ENCODE measurements around the gene OR8S1. TPM values are rescaled to one million over a fixed set of nuclear protein-coding genes. Genes with fewer than 3 reads are reported as not detected.
"Not testable (repeated sequence)": the region's sequence is repeated elsewhere in the genome, so short reads cannot be mapped to it uniquely, and the experiment has no call there.

Gene OR8S1
- total RNA-seq, 1 experiment from 2014 or later = not detected

DNA sequence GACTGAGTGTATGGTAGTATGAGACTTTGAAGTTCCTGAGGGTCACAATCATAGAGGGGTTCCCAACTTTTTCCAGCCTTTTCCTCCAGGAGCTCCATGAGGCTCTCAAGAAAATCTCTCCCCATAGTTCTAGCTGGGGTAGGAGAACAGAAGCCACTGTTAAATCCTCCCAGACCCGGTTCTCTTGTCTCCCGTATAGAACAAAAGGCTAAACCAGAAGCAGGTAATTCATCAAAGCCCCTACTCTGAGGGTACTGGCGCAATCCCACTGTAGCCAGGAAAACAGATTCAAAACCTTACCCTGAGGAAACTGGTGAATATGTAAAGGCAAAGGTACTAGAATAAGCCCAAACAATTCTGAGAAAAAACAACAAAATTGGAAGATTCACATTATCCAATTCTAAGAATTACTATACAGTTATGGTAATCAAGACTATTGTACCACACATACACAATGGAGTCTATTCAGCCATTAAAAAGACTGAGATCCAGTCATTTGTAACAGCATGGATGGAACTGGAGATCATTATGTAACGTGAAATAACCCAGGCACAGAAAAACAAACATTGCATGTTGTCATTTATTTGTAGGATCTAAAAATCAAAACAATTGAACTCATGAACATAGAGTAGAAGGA is 20.5 kb downstream of the OR8S1 start:
- CTCF ChIA-PET = interaction anchor here (0.6 to 1.9 kb wide), 3 partner anchors 72 to 244 kb away, joined by 3 to 12 read pairs (median 5); no protein-coding TSS in a partner anchor
- POLR2A ChIA-PET = interaction anchor here (0.7 kb wide), 1 partner anchor 250 kb away, joined by 3 read pairs; no protein-coding TSS in a partner anchor
- DNase-seq (ENCODE audit: low read depth, low spot score) (no peak), ATAC-seq (no peak)
- no peaks in the 10 kb centered on the region for H3K79me2 ChIP-seq (ENCODE audit: insufficient read depth, low read length)
- no peak overlapping the region for H3K27ac ChIP-seq (ENCODE audit: low read depth, low read length)
- H3K9me3 ChIP-seq (ENCODE audit: control insufficient read depth in 1 of 2, insufficient read depth in 1 of 2, low read depth in 1 of 2, low read length in 2 of 2) = no peaks in the 10 kb centered on the region
- no peak overlapping the region for H3K4me2 ChIP-seq (ENCODE audit: low read length)
- H3K4me1 ChIP-seq (ENCODE audit: control insufficient read depth in 1 of 2, insufficient read depth in 2 of 2, low read length in 2 of 2) = no peaks in the 10 kb centered on the region
- no TSS peak for BruUV-seq (replicated peaks)
- intact Hi-C loops (cut with micrococcal nuclease) = no loop called here
- TF ChIP-seq YY1 (IDR thresholded peaks at IDR 0.05; ENCODE audit: extremely low read depth, insufficient replicate concordance, low read depth, low read length) = no peak
- 0 out of 2 replicates have a peak, but pooled peaks have one; percentile 5 for TF ChIP-seq ATF3 (IDR thresholded peaks at IDR 0.05)
- RAD21 ChIA-PET (ENCODE audit: low non-redundant PET in 1 of 2, low total read pairs in 2 of 2, uncharacterized antibody in 2 of 2, unreplicated experiment in 2 of 2) = no interaction called here
- no peaks in the 10 kb centered on the region for H3K36me3 ChIP-seq (ENCODE audit: control insufficient read depth in 1 of 2, insufficient read depth in 2 of 2, low read length in 2 of 2)
- H3K9me2 ChIP-seq (ENCODE audit: insufficient read depth) = no peaks in the 10 kb centered on the region
- no peak overlapping the region for H3K4me3 ChIP-seq (replicated peaks in 1 of 2; ENCODE audit: low read depth in 1 of 2, low read length in 2 of 2)
- no peaks in the 10 kb centered on the region for H4K20me1 ChIP-seq (ENCODE audit: insufficient read depth)
- H3K27me3 ChIP-seq (ENCODE audit: insufficient read depth, low read length) = no peaks in the 10 kb centered on the region
- no peak overlapping the region for H3K9ac ChIP-seq (ENCODE audit: low read length)
- H2AFZ ChIP-seq (ENCODE audit: low read depth, low read length, poor library complexity, severe bottlenecking) = no peak overlapping the region

DNA sequence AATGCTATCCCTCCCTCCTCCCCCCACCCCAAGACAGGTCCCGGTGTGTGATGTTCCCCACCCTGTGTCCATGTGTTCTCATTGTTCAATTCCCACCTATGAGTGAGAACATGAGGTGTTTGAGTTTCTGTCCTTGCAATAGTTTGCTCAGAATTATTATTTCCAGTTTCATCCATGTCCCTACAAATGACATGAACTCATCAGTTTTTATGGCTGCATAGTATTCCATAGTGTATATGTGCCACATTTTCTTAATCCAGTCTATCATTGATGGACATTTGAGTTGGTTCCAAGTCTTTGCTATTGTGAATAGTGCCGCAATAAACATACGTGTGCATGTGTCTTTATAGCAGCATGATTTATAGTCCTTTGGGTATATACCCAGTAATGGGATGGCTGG is 21.6 kb downstream of the OR8S1 start:
- POLR2A ChIA-PET; H3K4me2 ChIP-seq (ENCODE audit: low read length); ATAC-seq; DNase-seq (ENCODE audit: low read depth, low spot score); BruUV-seq (replicated peaks); H3K79me2 ChIP-seq (ENCODE audit: insufficient read depth, low read length); H3K27me3 ChIP-seq (ENCODE audit: insufficient read depth, low read length); H4K20me1 ChIP-seq (ENCODE audit: insufficient read depth); H3K4me1 ChIP-seq (ENCODE audit: control insufficient read depth in 1 of 2, insufficient read depth in 2 of 2, low read length in 2 of 2); H3K4me3 ChIP-seq (replicated peaks in 1 of 2; ENCODE audit: low read depth in 1 of 2, low read length in 2 of 2); H3K27ac ChIP-seq (ENCODE audit: low read depth, low read length); H3K9me3 ChIP-seq (ENCODE audit: control insufficient read depth in 1 of 2, insufficient read depth in 1 of 2, low read depth in 1 of 2, low read length in 2 of 2); RAD21 ChIA-PET (ENCODE audit: low non-redundant PET in 1 of 2, low total read pairs in 2 of 2, uncharacterized antibody in 2 of 2, unreplicated experiment in 2 of 2); H3K9me2 ChIP-seq (ENCODE audit: insufficient read depth); H3K36me3 ChIP-seq (ENCODE audit: control insufficient read depth in 1 of 2, insufficient read depth in 2 of 2, low read length in 2 of 2); H2AFZ ChIP-seq (ENCODE audit: low read depth, low read length, poor library complexity, severe bottlenecking); intact Hi-C loops (cut with micrococcal nuclease); H3K9ac ChIP-seq (ENCODE audit: low read length): not testable (repeated sequence)
- CTCF ChIA-PET = interaction anchor here (1.9 kb wide), 1 partner anchor 71 kb away, joined by 12 read pairs; no protein-coding TSS in a partner anchor

GRCh38 chr12:48551636-48552035 is 26.2 kb downstream of the OR8S1 start:
- H3K79me2 ChIP-seq (ENCODE audit: insufficient read depth, low read length); H3K4me3 ChIP-seq (replicated peaks in 1 of 2; ENCODE audit: low read depth in 1 of 2, low read length in 2 of 2); intact Hi-C loops (cut with micrococcal nuclease); H3K27ac ChIP-seq (ENCODE audit: low read depth, low read length); ATAC-seq; H3K4me1 ChIP-seq (ENCODE audit: control insufficient read depth in 1 of 2, insufficient read depth in 2 of 2, low read length in 2 of 2); H3K27me3 ChIP-seq (ENCODE audit: insufficient read depth, low read length); H3K9me3 ChIP-seq (ENCODE audit: control insufficient read depth in 1 of 2, insufficient read depth in 1 of 2, low read depth in 1 of 2, low read length in 2 of 2); RAD21 ChIA-PET (ENCODE audit: low non-redundant PET in 1 of 2, low total read pairs in 2 of 2, uncharacterized antibody in 2 of 2, unreplicated experiment in 2 of 2); H3K4me2 ChIP-seq (ENCODE audit: low read length); H3K9ac ChIP-seq (ENCODE audit: low read length); H4K20me1 ChIP-seq (ENCODE audit: insufficient read depth); H3K36me3 ChIP-seq (ENCODE audit: control insufficient read depth in 1 of 2, insufficient read depth in 2 of 2, low read length in 2 of 2); H3K9me2 ChIP-seq (ENCODE audit: insufficient read depth); CTCF ChIA-PET; POLR2A ChIA-PET; DNase-seq (ENCODE audit: low read depth, low spot score); H2AFZ ChIP-seq (ENCODE audit: low read depth, low read length, poor library complexity, severe bottlenecking); BruUV-seq (replicated peaks): not testable (repeated sequence)

GRCh38 chr12:48553666-48554343 is 28.4 kb downstream of the OR8S1 start:
- POLR2A ChIA-PET; H3K9me2 ChIP-seq (ENCODE audit: insufficient read depth); BruUV-seq (replicated peaks); H3K4me3 ChIP-seq (replicated peaks in 1 of 2; ENCODE audit: low read depth in 1 of 2, low read length in 2 of 2); DNase-seq (ENCODE audit: low read depth, low spot score); RAD21 ChIA-PET (ENCODE audit: low non-redundant PET in 1 of 2, low total read pairs in 2 of 2, uncharacterized antibody in 2 of 2, unreplicated experiment in 2 of 2); intact Hi-C loops (cut with micrococcal nuclease); H3K27me3 ChIP-seq (ENCODE audit: insufficient read depth, low read length); H4K20me1 ChIP-seq (ENCODE audit: insufficient read depth); H3K27ac ChIP-seq (ENCODE audit: low read depth, low read length); H3K79me2 ChIP-seq (ENCODE audit: insufficient read depth, low read length); H3K9me3 ChIP-seq (ENCODE audit: control insufficient read depth in 1 of 2, insufficient read depth in 1 of 2, low read depth in 1 of 2, low read length in 2 of 2); H3K4me1 ChIP-seq (ENCODE audit: control insufficient read depth in 1 of 2, insufficient read depth in 2 of 2, low read length in 2 of 2); CTCF ChIA-PET; H3K36me3 ChIP-seq (ENCODE audit: control insufficient read depth in 1 of 2, insufficient read depth in 2 of 2, low read length in 2 of 2); H3K9ac ChIP-seq (ENCODE audit: low read length); H2AFZ ChIP-seq (ENCODE audit: low read depth, low read length, poor library complexity, severe bottlenecking): not testable (repeated sequence)
- H3K4me2 ChIP-seq (ENCODE audit: low read length) = peak overlapping the region; percentile 25; the same call in 1 of the 2 replicates
- ATAC-seq = peak; percentile 55

Measured in HCT116 (cell line).